ENCODE results near the gene PODXL. TPM values are rescaled to one million over a fixed set of nuclear protein-coding genes. Genes with fewer than 3 reads are reported as not detected.

The PODXL gene
- total RNA-seq, 1 experiment from 2014 or later, result 37.5 TPM

- H3K4me3 ChIP-seq (replicated peaks in 1 of 2; ENCODE audit: low read depth in 1 of 2, low read length in 2 of 2), result no peak overlapping the region
- ChIA-PET CTCF (no interaction called here), RAD21 (ENCODE audit: low non-redundant PET in 1 of 2, low total read pairs in 2 of 2, uncharacterized antibody in 2 of 2, unreplicated experiment in 2 of 2) (no interaction called here), POLR2A (no interaction called here)
- H3K27me3 ChIP-seq (ENCODE audit: insufficient read depth, low read length), result no peaks in the 10 kb centered on the region
- H3K4me2 ChIP-seq (ENCODE audit: low read length), result no peak overlapping the region
- no peaks in the 10 kb centered on the region for H4K20me1 ChIP-seq (ENCODE audit: insufficient read depth)
- ATAC-seq (no peak), DNase-seq (ENCODE audit: low read depth, low spot score) (no peak)
- intact Hi-C loops (cut with micrococcal nuclease), result no loop called here
- H3K79me2 ChIP-seq (ENCODE audit: insufficient read depth, low read length), result peaks cover 3% of the 10 kb centered on the region; the same call in 1 of the 2 replicates
- no peaks in the 10 kb centered on the region for H3K9me2 ChIP-seq (ENCODE audit: insufficient read depth)
- H3K27ac ChIP-seq (ENCODE audit: low read depth, low read length), result no peak overlapping the region
- TF ChIP-seq SRF (IDR thresholded peaks at IDR 0.05; ENCODE audit: low read depth) (no peak), CTCF (IDR thresholded peaks at IDR 0.05 in 2 of 3, conservative IDR thresholded peaks at IDR 0.05 in 1 of 3; ENCODE audit: borderline replicate concordance in 1 of 3, insufficient read depth in 1 of 3, low read depth in 2 of 3, low read length in 2 of 3) (no peak), EZH2phosphoT487 (IDR thresholded peaks at IDR 0.05; ENCODE audit: borderline replicate concordance) (no peak), REST (IDR thresholded peaks at IDR 0.05; ENCODE audit: low read depth) (no peak), ZNF274 (IDR thresholded peaks at IDR 0.05; ENCODE audit: low read depth, low read length) (no peak), EZH2 (IDR thresholded peaks at IDR 0.05) (no peak), POLR2AphosphoS5 (IDR thresholded peaks at IDR 0.05; ENCODE audit: low read depth, low read length) (no peak), EGR1 (IDR thresholded peaks at IDR 0.05; ENCODE audit: low read depth) (no peak), MAX (IDR thresholded peaks at IDR 0.05) (no peak), YY1 (IDR thresholded peaks at IDR 0.05; ENCODE audit: extremely low read depth, insufficient replicate concordance, low read depth, low read length) (no peak), FOSL1 (IDR thresholded peaks at IDR 0.05; ENCODE audit: low read depth) (no peak), POLR2A (IDR thresholded peaks at IDR 0.05; ENCODE audit: borderline replicate concordance, extremely low read depth, insufficient read depth, insufficient read length) (no peak), JUND (IDR thresholded peaks at IDR 0.05) (no peak), ZFX (IDR thresholded peaks at IDR 0.05) (no peak), ELF1 (IDR thresholded peaks at IDR 0.05; ENCODE audit: borderline replicate concordance, low read depth) (no peak), SP1 (IDR thresholded peaks at IDR 0.05; ENCODE audit: low read depth) (no peak), CEBPB (IDR thresholded peaks at IDR 0.05; ENCODE audit: low read depth) (no peak), SIN3A (IDR thresholded peaks at IDR 0.05; ENCODE audit: low read depth) (no peak)
- H2AFZ ChIP-seq (ENCODE audit: low read depth, low read length, poor library complexity, severe bottlenecking), result no peak overlapping the region
- H3K4me1 ChIP-seq (ENCODE audit: control insufficient read depth in 1 of 2, insufficient read depth in 2 of 2, low read length in 2 of 2), result no peaks in the 10 kb centered on the region
- H3K9ac ChIP-seq (ENCODE audit: low read length), result no peak overlapping the region
- BruUV-seq (replicated peaks), result no TSS peak
- H3K9me3 ChIP-seq (ENCODE audit: control insufficient read depth in 1 of 2, insufficient read depth in 1 of 2, low read depth in 1 of 2, low read length in 2 of 2), result no peaks in the 10 kb centered on the region
- H3K36me3 ChIP-seq (ENCODE audit: control insufficient read depth in 1 of 2, insufficient read depth in 2 of 2, low read length in 2 of 2), result no peaks in the 10 kb centered on the region
Observed at GRCh38 chr7:131529617-131530016, 26.8 kb downstream of the PODXL start.

All from HCT116 (cell line).